GM19025 (cell line): ENCODE data around the gene SUSD6.
"Not testable (repeated sequence)": the region's sequence is repeated elsewhere in the genome, so short reads cannot be mapped to it uniquely, and the experiment has no call there.

ENCODE experiments used
- ATAC-seq: cut with Tn5 transposase; IDR thresholded peaks from one replicate; pipeline ENCODE4 v1.9.1; 2021; ENCODE audit warnings: mild to moderate bottlenecking, low read depth, moderate library complexity; ENCODE audit not compliant: unreplicated experiment

The SUSD6 gene

GRCh38 chr14:69708586-69709560, 97.5 kb downstream of the SUSD6 start:
- ATAC-seq = no peak

- no peak for ATAC-seq
Observed at GRCh38 chr14:69710378-69710777, 99.0 kb downstream of the SUSD6 start.

GRCh38 chr14:69711065-69711464, 99.7 kb downstream of the SUSD6 start:
- no peak for ATAC-seq

GRCh38 chr14:69711477-69711876, 100.1 kb downstream of the SUSD6 start:
- no peak for ATAC-seq

GRCh38 chr14:69711881-69712560, 100.6 kb downstream of the SUSD6 start:
- ATAC-seq = no peak

- no peak for ATAC-seq
Observed at GRCh38 chr14:69712599-69713088, 101.2 kb downstream of the SUSD6 start.

GRCh38 chr14:69713209-69713781, 101.9 kb downstream of the SUSD6 start:
- no peak for ATAC-seq

- no peak for ATAC-seq
Observed at GRCh38 chr14:69713993-69714679, 102.7 kb downstream of the SUSD6 start.

GRCh38 chr14:69715725-69716477, 104.5 kb downstream of the SUSD6 start:
- ATAC-seq = no peak

- ATAC-seq = no peak
Observed at GRCh38 chr14:69716478-69717187, 105.2 kb downstream of the SUSD6 start.

GRCh38 chr14:69718614-69719013, 107.2 kb downstream of the SUSD6 start:
- not testable (repeated sequence) for ATAC-seq

- ATAC-seq = no peak
Observed at GRCh38 chr14:69719501-69719951, 108.1 kb downstream of the SUSD6 start.

GRCh38 chr14:69720912-69721311, 109.5 kb downstream of the SUSD6 start:
- ATAC-seq = no peak

- ATAC-seq = peak; percentile 86
Observed at GRCh38 chr14:69726761-69727511, 115.5 kb downstream of the SUSD6 start.

- ATAC-seq = no peak
Observed at GRCh38 chr14:69727860-69728259, 116.5 kb downstream of the SUSD6 start.

GRCh38 chr14:69731919-69732598, 120.7 kb downstream of the SUSD6 start:
- ATAC-seq = not testable (repeated sequence)

GRCh38 chr14:69736405-69736804, 125.0 kb downstream of the SUSD6 start:
- not testable (repeated sequence) for ATAC-seq

GRCh38 chr14:69741055-69741454, 129.7 kb downstream of the SUSD6 start:
- ATAC-seq = no peak
